T-helper 17 cell (primary cell): Measurements from ENCODE around the gene GARIN5B. TPM values are rescaled to one million over a fixed set of nuclear protein-coding genes. Genes with fewer than 3 reads are reported as not detected.
A peak's percentile ranks its signal among the peaks of the same experiment; 100 is the strongest.
"Not testable (repeated sequence)": the region's sequence is repeated elsewhere in the genome, so short reads cannot be mapped to it uniquely, and the experiment has no call there.

Experiments
- ATAC-seq: fragments of 150-1000 bp; cut with Tn5 transposase; 2 replicates; pipeline ENCODE4 v1.10.0; 2021; ENCODE audit warnings: mild to moderate bottlenecking, moderate library complexity
- DNase-seq, 3 donors: peaks; one replicate each; pipeline versions ENCODE4 v3.0.0 to v3.0.0-alpha.2; 2020 to 2021
- H3K9me3 ChIP-seq: one replicate; pipeline ENCODE4 v1.7.0; 2013; ENCODE audit warnings: low read length, mild to moderate bottlenecking; ENCODE audit not compliant: control insufficient read depth, poor library complexity, severe bottlenecking
- H3K27ac Mint-ChIP-seq: one replicate; pipeline ENCODE4 v1.8.0; 2022; ENCODE audit warnings: mild to moderate bottlenecking, moderate library complexity, mixed read lengths
- H3K27me3 Mint-ChIP-seq: one replicate; pipeline ENCODE4 v1.8.0; 2022; ENCODE audit warnings: mixed read lengths
- H3K36me3 Mint-ChIP-seq: one replicate; pipeline ENCODE4 v1.8.0; 2022; ENCODE audit warnings: low read depth, mixed read lengths
- H3K4me1 Mint-ChIP-seq: one replicate; pipeline ENCODE4 v1.8.0; 2022; ENCODE audit warnings: mild to moderate bottlenecking, mixed read lengths
- H3K4me3 Mint-ChIP-seq: one replicate; pipeline ENCODE4 v1.8.0; 2022; ENCODE audit warnings: mild to moderate bottlenecking, moderate library complexity, mixed read lengths
- total RNA-seq, 4 donors: library from RNA in 2 of 4; stranded (reverse) in 2 of 4; gene quantifications; one replicate each; pipeline ENCODE4 v1.2.3 and lab custom pipeline; 2022 to 2026

GARIN5B gene
- total RNA-seq, 2 donors from 2014 or later: 0.07 TPM; not detected in 1

DNA sequence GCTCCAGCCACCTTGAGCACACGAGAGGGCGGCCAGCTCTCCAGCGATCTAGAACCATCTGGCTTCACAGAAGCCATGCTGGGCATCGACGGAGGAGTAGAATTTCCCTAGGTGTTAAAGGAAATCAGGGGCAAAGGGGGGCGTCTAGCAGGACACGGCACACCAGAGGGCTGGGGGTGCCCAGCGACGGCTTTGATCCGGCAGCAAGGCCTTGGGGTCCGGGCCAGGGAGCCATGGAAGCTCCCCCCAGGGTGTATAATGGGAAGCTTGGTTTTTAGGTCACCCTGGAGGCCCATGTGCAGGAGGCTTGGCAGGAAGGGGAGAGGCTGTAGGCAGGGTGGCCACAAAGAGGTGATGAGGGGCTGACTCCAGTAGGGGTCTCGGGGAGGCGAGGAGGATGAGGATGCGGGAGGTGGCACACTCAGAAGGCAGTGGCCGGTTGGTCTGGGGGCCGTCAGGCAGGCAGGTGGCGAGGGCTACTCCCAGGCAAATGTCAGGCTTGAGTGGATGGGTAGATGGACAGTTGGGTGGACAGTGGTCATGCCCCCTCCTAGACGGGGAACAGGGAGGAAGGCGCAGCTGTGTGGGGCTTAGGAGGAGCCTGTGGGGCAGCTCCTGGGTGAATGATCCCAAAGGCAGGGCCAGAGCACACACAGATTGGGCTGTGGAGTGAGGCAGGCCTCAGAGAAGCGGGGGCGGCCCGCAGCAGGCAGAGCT lies 17.8 kb downstream of the GARIN5B start:
- Mint-ChIP-seq H3K27ac (peak overlapping the region; percentile 79), H3K27me3 (no peaks in the 10 kb centered on the region), H3K36me3 (no peaks in the 10 kb centered on the region), H3K4me1 (peaks cover 14% of the 10 kb centered on the region), H3K4me3 (no peak overlapping the region)
- DNase-seq (no peak), ATAC-seq (no peak)
- H3K9me3 ChIP-seq: no peaks in the 10 kb centered on the region

DNA sequence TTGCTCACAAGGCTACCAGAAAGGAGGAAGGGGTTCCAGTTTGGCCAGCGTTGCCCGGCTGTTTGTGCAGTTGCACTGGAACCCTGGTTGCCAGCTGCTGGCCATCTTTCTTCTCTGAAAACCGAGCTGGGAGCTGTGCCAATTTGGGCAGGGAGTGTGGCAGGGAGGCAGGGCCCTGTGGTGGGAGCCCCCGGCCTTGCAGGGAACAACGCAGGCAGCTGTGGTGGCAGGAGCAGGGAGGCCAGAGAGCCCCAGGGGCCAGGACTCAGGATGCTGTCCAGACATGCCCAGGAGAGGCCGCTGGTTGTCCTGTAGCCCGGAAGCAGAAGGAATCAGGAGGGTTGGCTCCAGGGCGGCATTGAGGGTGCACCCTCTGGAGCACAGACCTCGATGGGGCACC lies 18.6 kb downstream of the GARIN5B start:
- H3K9me3 ChIP-seq: no peaks in the 10 kb centered on the region
- H3K36me3 Mint-ChIP-seq: peaks cover 2% of the 10 kb centered on the region
- DNase-seq (no peak), ATAC-seq (no peak)
- no peak overlapping the region for H3K4me3 Mint-ChIP-seq
- no peaks in the 10 kb centered on the region for H3K27me3 Mint-ChIP-seq
- H3K4me1 Mint-ChIP-seq: peaks cover 20% of the 10 kb centered on the region
- H3K27ac Mint-ChIP-seq: no peak overlapping the region

DNA sequence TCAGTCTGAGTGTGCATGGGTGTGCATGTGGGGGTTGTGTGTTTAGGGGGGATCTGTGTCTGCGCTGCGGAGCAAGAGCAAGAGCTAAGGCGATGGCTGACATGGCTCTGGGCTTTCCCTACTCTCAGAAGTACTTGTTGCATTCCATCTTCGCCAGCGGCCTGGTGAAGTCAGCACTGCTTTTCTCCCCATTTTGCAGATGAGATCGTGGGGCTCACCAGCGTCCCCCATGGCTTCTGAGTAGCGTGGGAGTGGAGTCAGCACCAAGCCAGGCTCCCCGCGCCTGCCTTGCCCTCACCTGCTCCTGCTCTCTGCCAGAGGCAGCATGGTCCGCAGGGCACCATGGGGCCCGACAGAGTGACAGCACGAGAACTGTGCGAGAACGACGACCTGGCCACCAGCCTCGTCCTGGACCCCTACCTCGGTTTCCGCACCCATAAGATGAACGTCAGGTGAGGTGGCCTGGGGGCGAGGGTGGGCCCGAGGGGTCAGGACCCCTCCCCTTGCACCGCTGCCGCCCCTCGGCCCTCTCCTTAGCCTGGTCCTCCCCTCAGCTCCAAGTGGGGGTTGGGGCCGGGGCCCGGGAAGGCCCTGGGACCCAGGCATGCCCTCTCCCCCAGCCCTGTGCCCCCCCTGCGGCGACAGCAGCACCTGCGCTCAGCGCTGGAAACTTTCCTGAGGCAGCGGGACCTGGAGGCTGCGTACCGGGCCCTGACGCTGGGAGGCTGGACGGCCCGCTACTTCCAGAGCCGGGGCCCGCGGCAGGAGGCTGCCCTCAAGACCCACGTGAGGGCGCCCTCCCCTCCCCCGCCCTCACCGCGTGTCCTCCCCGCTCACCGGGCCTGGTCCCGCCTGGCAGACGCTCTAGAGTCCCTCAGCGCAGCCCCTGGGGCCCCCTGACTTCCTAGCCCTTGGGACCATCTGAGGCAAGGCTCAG lies 21.2 kb downstream of the GARIN5B start:
- DNase-seq: no peak
- peak overlapping the region; percentile 93 for H3K27ac Mint-ChIP-seq
- peak overlapping the region; percentile 99 for H3K4me3 Mint-ChIP-seq
- no peaks in the 10 kb centered on the region for H3K9me3 ChIP-seq
- H3K4me1 Mint-ChIP-seq: peaks cover 20% of the 10 kb centered on the region
- H3K36me3 Mint-ChIP-seq: peaks cover 2% of the 10 kb centered on the region
- no peaks in the 10 kb centered on the region for H3K27me3 Mint-ChIP-seq
- ATAC-seq: no peak

DNA sequence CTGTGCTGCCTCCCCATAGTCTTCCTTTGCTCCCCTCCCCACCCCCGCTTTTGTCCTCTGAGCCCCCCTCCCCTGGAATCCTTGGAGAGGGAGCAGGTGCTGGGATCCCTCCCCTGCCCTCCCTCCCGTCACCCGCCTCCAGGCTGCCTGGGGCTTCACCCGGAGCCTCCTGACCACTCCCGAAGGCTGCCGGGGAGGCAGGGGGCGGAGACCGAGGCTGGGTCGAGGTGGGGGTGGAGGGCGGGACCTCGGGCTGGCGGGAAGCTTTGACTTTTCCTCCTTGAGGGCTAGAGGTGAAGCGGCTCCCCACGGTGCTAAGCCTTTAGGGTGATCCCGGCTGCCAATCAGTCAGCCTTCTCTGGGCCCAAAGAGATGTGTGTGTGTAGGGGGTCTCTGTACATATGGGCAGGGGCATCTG lies 21.9 kb downstream of the GARIN5B start:
- Mint-ChIP-seq H3K27ac (peak overlapping the region; percentile 93), H3K36me3 (peaks cover 2% of the 10 kb centered on the region)

DNA sequence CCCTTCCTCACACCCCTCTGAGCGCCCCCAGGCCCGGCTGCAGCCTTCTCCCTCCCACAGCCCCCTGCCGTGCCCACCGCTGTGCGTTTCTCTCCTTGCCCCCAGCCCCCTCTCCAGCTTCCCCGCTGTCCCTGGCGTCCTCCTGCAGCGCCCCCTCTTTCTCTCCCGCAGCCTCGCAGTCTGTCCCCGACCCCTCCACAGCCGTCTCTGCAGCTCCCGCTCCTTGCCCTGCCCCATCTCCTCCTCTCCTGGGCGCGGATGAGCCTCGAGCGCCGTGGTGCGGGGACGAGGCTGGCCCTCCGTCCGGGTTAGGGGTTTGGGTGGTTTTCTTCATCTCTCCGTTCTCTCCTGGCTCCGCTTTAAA lies 22.3 kb downstream of the GARIN5B start:
- peaks cover 2% of the 10 kb centered on the region for H3K36me3 Mint-ChIP-seq
- H3K27me3 Mint-ChIP-seq: no peaks in the 10 kb centered on the region
- DNase-seq (no peak), ATAC-seq (no peak)
- peak overlapping the region; percentile 93 for H3K27ac Mint-ChIP-seq
- H3K4me1 Mint-ChIP-seq: peaks cover 20% of the 10 kb centered on the region
- H3K4me3 Mint-ChIP-seq: peak overlapping the region; percentile 99
- no peaks in the 10 kb centered on the region for H3K9me3 ChIP-seq

More for the DNA sequence above, 21.9 kb downstream of the GARIN5B start:
- peaks cover 20% of the 10 kb centered on the region for H3K4me1 Mint-ChIP-seq
- H3K9me3 ChIP-seq: no peaks in the 10 kb centered on the region
- H3K27me3 Mint-ChIP-seq: no peaks in the 10 kb centered on the region
- H3K4me3 Mint-ChIP-seq: peak overlapping the region; percentile 99
- DNase-seq: peak in 2 of 3 donors; percentile 41 to 45
- no peak for ATAC-seq

DNA sequence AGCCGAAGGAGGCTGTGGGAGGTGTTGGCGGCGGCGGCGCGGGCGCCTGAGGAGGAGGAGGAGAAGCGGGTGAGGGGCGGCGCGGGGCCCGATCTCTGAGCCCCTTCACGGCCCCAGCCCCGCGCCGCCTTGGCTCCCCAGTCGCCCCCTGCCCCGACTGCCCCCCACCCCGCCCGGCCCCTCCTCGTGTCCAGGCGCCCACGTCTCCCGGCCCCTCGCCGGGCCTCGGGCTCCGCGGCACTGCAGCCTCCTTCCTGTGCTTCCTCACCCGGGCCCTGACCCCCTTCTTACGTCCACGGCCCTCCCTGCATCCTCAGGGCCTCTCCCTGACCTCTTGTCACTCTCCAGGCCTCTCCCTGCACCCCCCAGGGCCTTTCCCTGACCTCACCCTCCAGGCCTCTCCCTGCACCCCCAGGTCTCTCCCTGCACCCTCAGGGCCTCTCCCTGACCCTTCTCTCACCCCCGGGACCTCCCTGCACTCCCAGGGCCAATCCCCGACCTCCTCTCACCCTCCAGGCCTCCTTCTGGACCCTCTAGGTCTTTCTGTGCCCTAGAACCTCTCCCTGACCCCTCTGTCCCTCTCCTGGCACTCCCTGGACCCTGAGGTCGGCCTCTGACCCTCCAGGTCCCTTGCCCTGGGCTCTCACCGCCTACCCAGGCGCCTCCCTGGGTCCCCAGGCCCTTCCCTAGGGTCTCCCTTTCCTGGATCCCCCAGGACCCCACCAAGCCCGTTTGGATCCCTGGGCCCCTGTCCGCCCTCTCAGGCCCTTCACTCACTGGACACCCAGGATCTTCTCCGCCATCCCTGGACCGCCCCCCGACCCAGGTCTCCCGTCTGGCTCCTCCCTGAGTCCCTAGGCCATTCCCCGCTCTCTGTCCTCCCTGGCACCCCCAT lies 22.9 kb downstream of the GARIN5B start:
- H3K27ac Mint-ChIP-seq: peak overlapping the region; percentile 93
- no peaks in the 10 kb centered on the region for H3K9me3 ChIP-seq
- H3K36me3 Mint-ChIP-seq: peaks cover 2% of the 10 kb centered on the region
- DNase-seq: peak in 2 of 3 donors; percentile 20 to 30
- no peaks in the 10 kb centered on the region for H3K27me3 Mint-ChIP-seq
- H3K4me3 Mint-ChIP-seq: peak overlapping the region; percentile 99
- ATAC-seq: no peak
- peaks cover 20% of the 10 kb centered on the region for H3K4me1 Mint-ChIP-seq

DNA sequence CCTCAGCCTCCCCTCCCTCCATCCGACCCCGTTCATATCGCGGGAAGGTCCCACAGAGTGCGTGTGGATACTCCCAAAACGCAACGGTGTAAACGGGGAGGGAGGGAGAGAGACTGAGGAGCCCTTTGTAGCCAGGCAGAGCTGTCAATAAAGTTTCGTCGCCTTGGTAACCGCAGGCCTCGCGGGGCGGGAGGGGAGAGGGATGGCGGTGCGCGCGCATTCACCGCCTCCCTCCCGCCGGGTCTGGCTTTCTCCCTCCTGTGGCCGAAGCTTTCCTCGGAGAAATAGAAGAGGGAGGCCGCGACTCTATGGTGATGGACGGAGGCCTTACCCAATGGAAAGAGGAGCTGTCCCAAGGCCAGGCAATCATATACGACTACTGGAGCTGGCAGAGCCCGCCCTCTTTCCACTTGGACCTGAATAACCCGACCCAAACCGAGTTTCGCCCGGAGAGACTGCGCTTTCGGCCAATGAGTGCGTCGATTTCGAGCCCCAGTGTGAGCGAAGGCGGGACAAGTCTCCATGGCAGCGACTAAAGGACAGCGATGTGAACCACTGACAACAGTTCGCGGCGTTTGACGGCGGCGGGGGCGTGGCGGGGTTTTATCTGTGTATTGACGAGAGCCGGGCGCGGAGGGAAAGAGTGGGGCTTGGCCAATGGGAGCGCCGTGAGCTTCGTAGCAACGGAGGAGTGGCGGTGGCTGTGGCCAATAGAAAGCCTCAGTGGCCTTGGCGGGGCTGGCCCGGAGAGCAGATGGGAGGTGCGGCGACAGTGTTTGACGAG lies 23.8 kb downstream of the GARIN5B start, which contains the start of gene KMT5C:
Gene KMT5C, plus strand, starts transcription at position 772 of the 784 bp plus-strand sequence. CDS start 2,061 bp downstream, outside the sequence.
- peak within 1 kb of the TSS; percentile 93 for H3K27ac Mint-ChIP-seq
- peaks cover 2% of the 10 kb centered on the region for H3K36me3 Mint-ChIP-seq
- ATAC-seq (peak; percentile 76), DNase-seq (peak; percentile 99 to 100 (median 100))
- H3K9me3 ChIP-seq: no peaks in the 10 kb centered on the region
- H3K4me1 Mint-ChIP-seq: peaks cover 20% of the 10 kb centered on the region
- peak within 1 kb of the TSS; percentile 99 for H3K4me3 Mint-ChIP-seq
- peaks cover 2% of the 10 kb centered on the region for H3K27me3 Mint-ChIP-seq

DNA sequence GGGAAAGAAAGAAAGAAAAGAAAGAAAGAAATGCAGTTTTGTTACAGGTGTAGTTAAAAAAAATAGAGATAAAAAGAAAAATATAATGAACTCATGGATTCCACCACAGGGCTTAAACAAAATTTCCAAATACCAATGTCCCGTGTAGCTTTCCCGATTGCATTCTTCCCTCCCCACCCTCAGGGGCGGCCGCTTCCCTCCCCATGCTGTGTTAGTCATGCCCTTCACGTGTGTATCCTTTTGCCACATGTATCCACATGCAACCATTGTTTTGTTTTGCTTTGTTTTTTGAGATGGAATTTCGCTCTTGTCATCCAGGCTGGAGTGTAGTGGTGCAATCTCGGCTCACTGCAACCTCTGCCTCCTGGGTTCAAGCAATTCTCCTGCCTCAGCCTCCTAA lies 27.0 kb downstream of the GARIN5B start:
- Mint-ChIP-seq H3K36me3 (peaks cover 2% of the 10 kb centered on the region), H3K27ac (peak overlapping the region; percentile 59), H3K4me3 (no peak overlapping the region), H3K4me1 (peaks cover 16% of the 10 kb centered on the region), H3K27me3 (peaks cover 11% of the 10 kb centered on the region)
- DNase-seq (no peak), ATAC-seq (no peak)
- no peaks in the 10 kb centered on the region for H3K9me3 ChIP-seq

DNA sequence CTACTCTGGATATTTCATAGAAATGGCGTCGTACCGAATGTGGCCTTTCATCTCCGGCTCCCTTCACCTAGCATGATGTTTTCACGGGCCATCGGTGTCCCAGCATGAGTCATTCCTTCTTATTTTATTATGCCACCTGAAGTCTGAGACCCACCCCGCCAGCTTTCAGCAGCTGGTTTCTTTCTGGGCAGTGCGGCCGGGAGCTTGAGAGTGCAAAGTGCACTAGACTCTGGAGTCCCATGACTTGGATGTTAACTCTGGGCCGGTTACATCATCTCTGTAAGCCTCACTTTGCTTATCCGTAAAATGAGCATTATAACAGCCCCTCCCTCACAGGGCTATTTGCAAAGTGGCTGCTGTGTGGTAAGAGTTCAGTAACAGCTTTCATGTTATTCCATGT lies 29.2 kb downstream of the GARIN5B start:
- H3K27ac Mint-ChIP-seq: no peak overlapping the region
- H3K4me3 Mint-ChIP-seq: no peak overlapping the region
- peaks cover 11% of the 10 kb centered on the region for H3K27me3 Mint-ChIP-seq
- ATAC-seq: no peak
- H3K9me3 ChIP-seq: no peaks in the 10 kb centered on the region
- peaks cover 4% of the 10 kb centered on the region for H3K4me1 Mint-ChIP-seq
- no peaks in the 10 kb centered on the region for H3K36me3 Mint-ChIP-seq
- no peak for DNase-seq

DNA sequence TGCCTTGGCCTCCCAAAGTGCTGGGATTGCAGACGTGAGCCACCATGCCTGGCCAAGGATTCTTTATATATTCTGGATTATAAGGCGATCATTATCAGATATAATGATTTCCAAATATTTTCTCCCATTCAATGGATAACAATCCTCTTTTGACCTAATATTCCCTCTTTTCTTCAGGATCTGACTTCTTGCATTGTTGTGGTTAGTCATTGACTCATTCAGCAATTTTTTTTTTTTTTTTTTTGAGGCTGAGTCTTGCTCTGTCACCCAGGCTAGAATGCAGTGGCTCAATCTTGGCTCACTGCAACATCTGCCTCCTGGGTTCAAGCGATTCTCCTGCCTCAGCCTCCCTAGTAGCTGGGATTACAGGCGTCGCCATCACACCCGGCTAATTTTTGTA lies 33.3 kb downstream of the GARIN5B start:
- not testable (repeated sequence) for H3K9me3 ChIP-seq, H3K36me3 Mint-ChIP-seq, ATAC-seq, DNase-seq, H3K4me3 Mint-ChIP-seq, H3K4me1 Mint-ChIP-seq, H3K27ac Mint-ChIP-seq
- H3K27me3 Mint-ChIP-seq: peaks cover 14% of the 10 kb centered on the region

DNA sequence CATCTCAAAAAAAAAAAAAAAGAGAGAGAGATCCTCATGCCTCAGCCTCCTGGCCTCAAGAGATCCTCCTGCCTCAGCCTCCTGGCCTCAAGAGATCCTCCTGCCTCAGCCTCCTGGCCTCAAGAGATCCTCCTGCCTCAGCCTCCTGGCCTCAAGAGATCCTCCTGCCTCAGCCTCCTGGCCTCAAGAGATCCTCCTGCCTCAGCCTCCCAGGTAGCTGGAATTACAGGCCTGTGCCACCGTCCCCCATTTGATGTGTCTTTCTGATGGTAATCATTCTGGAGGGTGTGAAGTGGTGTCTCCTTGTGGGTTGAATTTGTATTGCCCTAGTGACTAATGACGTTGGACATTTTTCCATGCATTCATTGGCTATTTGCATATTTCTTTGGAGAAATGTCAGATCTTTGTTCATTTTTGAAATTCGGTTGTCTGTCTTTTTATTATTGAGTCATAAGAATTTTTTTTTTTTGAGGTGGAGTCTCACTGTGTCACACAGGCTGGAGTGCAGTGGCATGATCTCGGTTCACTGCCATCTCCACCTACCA lies 34.2 kb downstream of the GARIN5B start:
- H3K9me3 ChIP-seq, ATAC-seq, H3K4me3 Mint-ChIP-seq, H3K27me3 Mint-ChIP-seq, H3K36me3 Mint-ChIP-seq, DNase-seq, H3K4me1 Mint-ChIP-seq: not testable (repeated sequence)
- H3K27ac Mint-ChIP-seq: peak overlapping the region; percentile 60

DNA sequence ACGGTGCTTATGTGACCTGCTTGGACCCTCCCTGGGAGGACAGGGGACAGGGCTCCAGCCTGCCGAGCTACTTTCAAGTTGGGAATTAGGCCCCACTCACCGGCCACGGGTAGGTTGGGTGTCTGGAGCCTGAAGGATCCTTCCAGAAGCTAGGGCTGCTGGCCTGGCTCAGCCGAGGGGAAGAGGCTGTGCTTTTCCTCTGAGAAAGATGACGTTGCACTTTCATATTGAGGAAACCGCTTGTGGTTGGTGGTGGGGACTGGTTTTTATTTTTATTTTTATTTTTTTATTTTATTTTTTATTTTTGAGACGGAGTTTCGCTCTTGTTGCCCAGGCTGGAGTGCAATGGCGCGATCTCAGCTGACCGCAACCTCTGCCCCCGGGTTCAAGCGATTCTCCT lies 37.9 kb downstream of the GARIN5B start, which contains the start of gene TMEM150B:
Gene TMEM150B, minus strand, starts transcription at position 170 of the 400 bp plus-strand sequence. CDS start 4,305 bp downstream, outside the sequence.
- Mint-ChIP-seq H3K4me3 (peak within 1 kb of the TSS; percentile 33), H3K36me3 (no peaks in the 10 kb centered on the region), H3K27me3 (peaks cover 25% of the 10 kb centered on the region), H3K4me1 (peaks cover 8% of the 10 kb centered on the region), H3K27ac (no peak within 1 kb of the TSS)
- ATAC-seq (peak; percentile 39), DNase-seq (no peak)
- no peaks in the 10 kb centered on the region for H3K9me3 ChIP-seq
